Measurements from ENCODE around the gene PCSK4. TPM values are rescaled to one million over a fixed set of nuclear protein-coding genes. Genes with fewer than 3 reads are reported as not detected.
"Not testable (repeated sequence)": the region's sequence is repeated elsewhere in the genome, so short reads cannot be mapped to it uniquely, and the experiment has no call there.

PCSK4 gene
- total and polyA plus RNA-seq, 4 donors: 0.75 to 6.0 (median 3.1) TPM; not detected in 1

- Histone ChIP-seq H3K36me3 (ENCODE audit: control insufficient read depth in 1 of 2, insufficient read depth in 2 of 2, low read length in 1 of 2) (no peaks in the 10 kb centered on the region), H3K9me3 (ENCODE audit: control insufficient read depth, low read length) (no peaks in the 10 kb centered on the region), H3K4me3 (ENCODE audit: low read length in 2 of 2) (no peak overlapping the region), H3K4me1 (ENCODE audit: control insufficient read depth in 1 of 2, insufficient read depth in 2 of 2, low read length in 2 of 2) (no peaks in the 10 kb centered on the region), H3K27me3 (ENCODE audit: control insufficient read depth in 1 of 2, insufficient read depth in 2 of 2, low read length in 1 of 2) (no peaks in the 10 kb centered on the region), H3K27ac (ENCODE audit: low read depth in 1 of 2, low read length in 2 of 2) (no peak overlapping the region)
- whole genome bisulfite sequencing, 2 donors: 3% methylated on average over 46 to 49 of the region's 49 CpGs
- intact Hi-C loops (cut with DNase I): loop anchor here in 1 of 2 donors (10.0 kb wide), 1 partner anchor 229 kb away; the partner anchor contains the start of gene FAM174C
- ATAC-seq (ENCODE audit: low FRiP score): peak; percentile 31
- DNase-seq: peak in 1 of 2 donors; percentile 87
Observed at GRCh38 chr19:1503089-1503924, 13.2 kb upstream of the PCSK4 start.

DNA sequence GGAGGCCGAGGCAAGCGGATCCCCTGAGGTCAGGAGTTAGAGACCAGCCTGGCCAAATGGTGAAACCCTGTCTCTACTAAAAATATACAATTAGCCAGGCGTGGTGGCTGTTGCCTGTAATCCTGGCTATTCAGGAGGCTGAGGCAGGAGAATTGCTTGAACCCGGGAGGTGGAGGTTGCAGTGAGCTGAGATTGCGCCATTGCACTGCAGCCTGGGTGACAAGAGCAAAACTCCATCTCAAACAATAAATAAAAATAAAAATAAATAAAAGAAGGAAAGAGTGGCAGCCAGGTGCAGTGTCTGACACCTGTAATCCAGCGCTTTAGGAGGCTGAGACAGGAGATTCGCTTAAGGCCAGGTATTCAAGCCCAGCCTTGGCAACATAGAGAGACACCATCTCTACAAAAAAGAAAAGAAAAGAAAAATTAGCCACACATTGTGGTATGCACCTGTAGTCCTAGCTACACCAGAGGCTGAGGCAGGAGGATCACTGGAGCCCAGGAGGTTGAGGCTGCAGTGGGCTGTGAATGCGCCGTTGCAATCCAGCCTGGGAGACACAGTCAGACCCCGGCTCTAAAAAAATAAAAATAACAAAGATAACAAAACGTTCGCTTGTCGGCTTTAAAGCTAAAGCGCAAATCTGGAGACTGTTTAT is 12.4 kb upstream of the PCSK4 start:
- Histone ChIP-seq H3K27me3 (ENCODE audit: control insufficient read depth in 1 of 2, insufficient read depth in 2 of 2, low read length in 1 of 2) (no peaks in the 10 kb centered on the region), H3K36me3 (ENCODE audit: control insufficient read depth in 1 of 2, insufficient read depth in 2 of 2, low read length in 1 of 2) (no peaks in the 10 kb centered on the region), H3K4me3 (ENCODE audit: low read length in 2 of 2) (no peak overlapping the region), H3K27ac (ENCODE audit: low read depth in 1 of 2, low read length in 2 of 2) (no peak overlapping the region), H3K9me3 (ENCODE audit: control insufficient read depth, low read length) (no peaks in the 10 kb centered on the region), H3K4me1 (ENCODE audit: control insufficient read depth in 1 of 2, insufficient read depth in 2 of 2, low read length in 2 of 2) (no peaks in the 10 kb centered on the region)
- WGBS, 2 donors: 47 to 48% methylated on average over 14 of the region's 14 CpGs
- intact Hi-C loops (cut with DNase I): loop anchor here in 1 of 2 donors (10.0 kb wide), 1 partner anchor 228 kb away; the partner anchor contains the start of gene FAM174C
- ATAC-seq (ENCODE audit: low FRiP score) (no peak), DNase-seq (no peak)

- intact Hi-C loops (cut with DNase I): loop anchor here in 1 of 2 donors (10.0 kb wide), 1 partner anchor 226 kb away; the partner anchor contains the start of gene FAM174C
- Histone ChIP-seq H3K36me3 (ENCODE audit: control insufficient read depth in 1 of 2, insufficient read depth in 2 of 2, low read length in 1 of 2) (no peaks in the 10 kb centered on the region), H3K27ac (ENCODE audit: low read depth in 1 of 2, low read length in 2 of 2) (no peak overlapping the region), H3K4me1 (ENCODE audit: control insufficient read depth in 1 of 2, insufficient read depth in 2 of 2, low read length in 2 of 2) (no peaks in the 10 kb centered on the region), H3K9me3 (ENCODE audit: control insufficient read depth, low read length) (no peaks in the 10 kb centered on the region), H3K27me3 (ENCODE audit: control insufficient read depth in 1 of 2, insufficient read depth in 2 of 2, low read length in 1 of 2) (no peaks in the 10 kb centered on the region), H3K4me3 (ENCODE audit: low read length in 2 of 2) (no peak overlapping the region)
- WGBS, 2 donors: 67 to 85% methylated on average over 9 of the region's 9 CpGs
- DNase-seq (no peak), ATAC-seq (ENCODE audit: low FRiP score) (no peak)
Observed at GRCh38 chr19:1501200-1501595, 11.0 kb upstream of the PCSK4 start.

- DNase-seq; H3K36me3 ChIP-seq (ENCODE audit: control insufficient read depth in 1 of 2, insufficient read depth in 2 of 2, low read length in 1 of 2); H3K4me3 ChIP-seq (ENCODE audit: low read length in 2 of 2); intact Hi-C loops (cut with DNase I); H3K4me1 ChIP-seq (ENCODE audit: control insufficient read depth in 1 of 2, insufficient read depth in 2 of 2, low read length in 2 of 2); ATAC-seq (ENCODE audit: low FRiP score); H3K27ac ChIP-seq (ENCODE audit: low read depth in 1 of 2, low read length in 2 of 2); H3K27me3 ChIP-seq (ENCODE audit: control insufficient read depth in 1 of 2, insufficient read depth in 2 of 2, low read length in 1 of 2); H3K9me3 ChIP-seq (ENCODE audit: control insufficient read depth, low read length): not testable (repeated sequence)
- 88 to 90% methylated on average over 15 to 34 of the region's 34 CpGs for WGBS, 2 donors
Observed at GRCh38 chr19:1499231-1499630, 9.1 kb upstream of the PCSK4 start.

- 80 to 84% methylated on average over 25 of the region's 25 CpGs for WGBS, 2 donors
- H3K4me3 ChIP-seq (ENCODE audit: low read length in 2 of 2): no peak overlapping the region
- intact Hi-C loops (cut with DNase I): no loop called here
- no peaks in the 10 kb centered on the region for H3K4me1 ChIP-seq (ENCODE audit: control insufficient read depth in 1 of 2, insufficient read depth in 2 of 2, low read length in 2 of 2)
- DNase-seq (no peak), ATAC-seq (ENCODE audit: low FRiP score) (no peak)
- no peaks in the 10 kb centered on the region for H3K36me3 ChIP-seq (ENCODE audit: control insufficient read depth in 1 of 2, insufficient read depth in 2 of 2, low read length in 1 of 2)
- H3K9me3 ChIP-seq (ENCODE audit: control insufficient read depth, low read length): no peaks in the 10 kb centered on the region
- no peak overlapping the region for H3K27ac ChIP-seq (ENCODE audit: low read depth in 1 of 2, low read length in 2 of 2)
- no peaks in the 10 kb centered on the region for H3K27me3 ChIP-seq (ENCODE audit: control insufficient read depth in 1 of 2, insufficient read depth in 2 of 2, low read length in 1 of 2)
Observed at GRCh38 chr19:1497578-1498235, 7.6 kb upstream of the PCSK4 start.

DNA sequence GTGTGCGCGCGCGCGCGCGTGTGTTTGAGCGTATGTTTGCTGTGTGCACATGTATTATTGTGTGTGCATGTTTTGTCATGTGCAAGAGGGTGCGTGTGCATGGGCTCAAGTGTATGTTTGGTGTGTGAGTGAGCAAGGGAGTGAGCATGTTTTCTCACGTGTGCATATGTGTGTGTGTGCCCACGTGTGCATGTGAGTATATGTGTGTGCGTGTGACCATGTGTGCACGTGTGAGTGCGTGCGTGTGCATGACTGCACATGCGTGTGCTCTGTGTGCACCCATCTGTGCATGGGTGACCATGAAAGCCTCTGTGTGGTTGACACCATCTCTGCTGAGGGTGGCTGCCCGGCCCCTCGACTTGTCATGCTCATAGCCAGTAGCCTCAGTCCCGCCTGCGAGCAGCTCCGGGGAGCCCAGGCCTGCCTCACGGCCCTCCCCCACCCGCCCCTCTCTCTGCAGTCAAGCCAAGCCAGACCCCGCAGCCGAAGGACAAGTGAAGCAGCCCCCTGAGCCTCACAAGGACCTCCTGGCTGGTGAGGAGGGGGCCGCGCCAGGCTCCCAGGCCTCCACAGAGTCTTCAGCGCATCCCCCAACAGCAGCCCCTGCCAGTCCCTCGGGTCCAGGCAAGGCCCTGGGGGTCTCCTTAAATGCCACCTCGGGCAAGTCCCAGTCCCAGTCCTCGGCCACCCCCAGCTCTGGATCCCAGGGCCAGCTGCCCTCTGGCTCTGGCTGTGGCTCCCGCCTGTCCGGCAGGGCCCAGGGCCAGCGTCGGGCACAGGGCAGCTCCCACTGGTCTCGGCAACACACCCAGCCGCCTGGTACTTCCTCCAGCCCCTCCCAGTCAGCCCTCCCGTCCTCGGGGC is 6.8 kb upstream of the PCSK4 start:
- no peaks in the 10 kb centered on the region for H3K4me1 ChIP-seq (ENCODE audit: control insufficient read depth in 1 of 2, insufficient read depth in 2 of 2, low read length in 2 of 2)
- intact Hi-C loops (cut with DNase I): no loop called here
- 70 to 73% methylated on average over 39 of the region's 39 CpGs for WGBS, 2 donors
- H3K9me3 ChIP-seq (ENCODE audit: control insufficient read depth, low read length): no peaks in the 10 kb centered on the region
- H3K27me3 ChIP-seq (ENCODE audit: control insufficient read depth in 1 of 2, insufficient read depth in 2 of 2, low read length in 1 of 2): no peaks in the 10 kb centered on the region
- H3K36me3 ChIP-seq (ENCODE audit: control insufficient read depth in 1 of 2, insufficient read depth in 2 of 2, low read length in 1 of 2): no peaks in the 10 kb centered on the region
- no peak overlapping the region for H3K4me3 ChIP-seq (ENCODE audit: low read length in 2 of 2)
- no peak overlapping the region for H3K27ac ChIP-seq (ENCODE audit: low read depth in 1 of 2, low read length in 2 of 2)
- peak in 1 of 2 donors; percentile 75 for DNase-seq
- no peak for ATAC-seq (ENCODE audit: low FRiP score)

- intact Hi-C loops (cut with DNase I): no loop called here
- Histone ChIP-seq H3K27me3 (ENCODE audit: control insufficient read depth in 1 of 2, insufficient read depth in 2 of 2, low read length in 1 of 2) (no peaks in the 10 kb centered on the region), H3K9me3 (ENCODE audit: control insufficient read depth, low read length) (no peaks in the 10 kb centered on the region), H3K4me3 (ENCODE audit: low read length in 2 of 2) (no peak overlapping the region), H3K27ac (ENCODE audit: low read depth in 1 of 2, low read length in 2 of 2) (no peak overlapping the region), H3K36me3 (ENCODE audit: control insufficient read depth in 1 of 2, insufficient read depth in 2 of 2, low read length in 1 of 2) (no peaks in the 10 kb centered on the region), H3K4me1 (ENCODE audit: control insufficient read depth in 1 of 2, insufficient read depth in 2 of 2, low read length in 2 of 2) (no peaks in the 10 kb centered on the region)
- 85% methylated on average over 40 of the region's 40 CpGs for WGBS, 2 donors
- ATAC-seq (ENCODE audit: low FRiP score) (no peak), DNase-seq (no peak)
Observed at GRCh38 chr19:1495799-1496713, 5.9 kb upstream of the PCSK4 start.
